ENCODE data around the gene MUSTN1.

MUSTN1 gene

GRCh38 chr3:52830535-52831258 lies 4.1 kb downstream of the MUSTN1 start, which contains the start of gene ITIH4:
Gene ITIH4 (minus strand): TSS chr3:52830672. CDS start chr3:52830642, 30 bp downstream.
- Histone ChIP-seq H3K27ac (peak within 1 kb of the TSS; percentile 93 to 97), H3K4me3 (peak within 1 kb of the TSS; percentile 71)
- TF ChIP-seq CTCF (IDR thresholded peaks at IDR 0.05), result no peak
- no peak for DNase-seq (ENCODE audit: low spot score)

DNA sequence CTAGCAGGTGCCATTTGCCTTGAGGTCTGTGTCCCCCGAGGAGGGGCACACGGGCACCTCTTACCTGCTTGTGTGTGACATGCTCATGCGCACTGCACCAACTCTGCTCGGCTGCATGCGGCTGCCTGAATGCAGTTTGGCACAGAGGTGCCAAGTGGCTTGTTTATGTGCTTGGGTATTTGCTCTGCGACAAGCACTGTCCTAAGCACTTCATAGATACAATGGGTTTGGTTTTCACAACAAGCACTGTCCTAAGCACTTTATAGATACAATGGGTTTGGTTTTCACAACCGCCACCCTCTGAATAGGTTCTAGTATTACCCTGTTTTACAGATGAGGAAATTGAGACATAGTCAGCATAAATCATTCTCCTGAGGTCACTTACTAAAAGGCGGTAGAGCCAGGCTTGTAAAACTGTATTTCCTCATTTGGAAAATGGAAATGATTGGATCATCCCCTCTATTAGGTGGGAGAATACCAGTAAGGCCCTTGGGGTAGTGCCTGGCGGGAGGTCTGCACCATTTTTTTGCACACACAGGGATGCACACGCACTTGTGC lies 4.8 kb downstream of the MUSTN1 start:
- no peak for TF ChIP-seq CTCF (IDR thresholded peaks at IDR 0.05)
- DNase-seq (ENCODE audit: low spot score), result no peak
- H3K4me3 ChIP-seq, result peak overlapping the region; percentile 71

GRCh38 chr3:52829482-52829881 lies 5.3 kb downstream of the MUSTN1 start:
- no peak for DNase-seq (ENCODE audit: low spot score)
- H3K4me3 ChIP-seq, result peak overlapping the region; percentile 71
- H3K27ac ChIP-seq, result peak overlapping the region in 1 of 2 donors; percentile 97
- TF ChIP-seq CTCF (IDR thresholded peaks at IDR 0.05), result no peak

More for the DNA sequence above, 4.8 kb downstream of the MUSTN1 start:
- peak overlapping the region; percentile 93 to 97 for H3K27ac ChIP-seq

GRCh38 chr3:52827866-52828376 lies 6.9 kb downstream of the MUSTN1 start:
- no peak for TF ChIP-seq CTCF (IDR thresholded peaks at IDR 0.05)
- H3K4me3 ChIP-seq, result no peak overlapping the region
- no peak for DNase-seq (ENCODE audit: low spot score)
- H3K27ac ChIP-seq, result peak overlapping the region in 1 of 2 donors; percentile 26

- DNase-seq (ENCODE audit: low spot score), result no peak
- no peak overlapping the region for H3K4me3 ChIP-seq
- no peak for TF ChIP-seq CTCF (IDR thresholded peaks at IDR 0.05)
- peak overlapping the region in 1 of 2 donors; percentile 26 for H3K27ac ChIP-seq
These were observed 7.4 kb downstream of the MUSTN1 start for GRCh38 chr3:52827441-52827840.

DNA sequence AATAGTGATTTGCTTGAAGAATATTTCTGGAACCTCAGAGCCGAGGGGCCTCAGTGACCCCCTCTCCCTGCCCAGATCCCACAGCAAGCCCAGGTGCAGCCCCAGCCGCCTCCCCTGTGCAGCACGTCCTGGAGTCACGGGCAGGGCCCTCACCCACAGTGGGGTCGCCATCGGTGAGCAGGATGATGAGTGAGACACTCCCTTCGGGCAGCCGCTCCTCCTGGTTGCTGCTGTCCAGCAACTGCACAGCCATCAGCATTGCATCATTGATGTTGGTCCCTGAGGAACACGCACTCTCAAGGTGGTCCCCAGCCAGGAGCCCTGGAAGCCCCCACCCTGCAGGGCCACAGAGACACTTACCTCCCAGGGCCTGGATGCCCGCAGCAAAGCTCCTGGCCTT lies 10.8 kb downstream of the MUSTN1 start:
- H3K27ac ChIP-seq, result no peak overlapping the region
- no peak for TF ChIP-seq CTCF (IDR thresholded peaks at IDR 0.05)
- DNase-seq (ENCODE audit: low spot score), result no peak
- no peak overlapping the region for H3K4me3 ChIP-seq

DNA sequence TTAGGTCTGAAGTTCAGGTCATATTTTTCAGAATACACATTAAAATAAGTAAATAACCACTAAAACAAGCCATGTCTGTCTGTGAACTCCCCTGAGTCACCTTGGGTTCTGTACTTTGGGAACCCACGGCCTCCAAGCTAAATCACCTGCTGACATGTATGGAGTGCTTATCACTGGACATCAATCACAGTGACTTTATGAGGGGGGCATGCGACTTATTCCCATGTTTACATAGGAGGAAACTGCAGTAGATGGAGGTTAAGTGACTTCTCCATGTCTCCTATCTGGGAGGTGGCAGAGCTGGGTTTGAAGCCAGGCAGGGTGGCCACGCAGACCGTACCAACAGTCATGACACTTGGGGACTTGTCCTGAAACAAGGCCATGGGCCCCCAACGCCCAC lies 12.5 kb downstream of the MUSTN1 start:
- TF ChIP-seq CTCF (IDR thresholded peaks at IDR 0.05), result no peak
- Histone ChIP-seq H3K4me3 (no peak overlapping the region), H3K27ac (no peak overlapping the region)
- DNase-seq (ENCODE audit: low spot score), result no peak
